MM.1S (cell line): ENCODE results near the gene TIE1.

Experiments used
- EZH2 ChIP-seq: fragments of 300-600 bp; sonication (generic); optimal IDR thresholded peaks from 2 replicates; pipeline ENCODE3; 2017; ENCODE audit warnings: low read depth, mild to moderate bottlenecking, antibody characterized with exemption, low read length, mixed read lengths
- EZH2phosphoT487 ChIP-seq: fragments of 300-600 bp; sonication (generic); IDR thresholded peaks from 2 replicates; pipeline ENCODE4 v1.6.1; 2018; ENCODE audit warnings: antibody characterized with exemption, low read length
- TF ChIP-seq, protein P1 (sequence below): fragments of 300-600 bp; sonication (generic); IDR thresholded peaks from 2 replicates; pipeline ENCODE4 v1.5.1; 2016; ENCODE audit warnings: antibody characterized with exemption, low read length, mixed read lengths

DNA sequence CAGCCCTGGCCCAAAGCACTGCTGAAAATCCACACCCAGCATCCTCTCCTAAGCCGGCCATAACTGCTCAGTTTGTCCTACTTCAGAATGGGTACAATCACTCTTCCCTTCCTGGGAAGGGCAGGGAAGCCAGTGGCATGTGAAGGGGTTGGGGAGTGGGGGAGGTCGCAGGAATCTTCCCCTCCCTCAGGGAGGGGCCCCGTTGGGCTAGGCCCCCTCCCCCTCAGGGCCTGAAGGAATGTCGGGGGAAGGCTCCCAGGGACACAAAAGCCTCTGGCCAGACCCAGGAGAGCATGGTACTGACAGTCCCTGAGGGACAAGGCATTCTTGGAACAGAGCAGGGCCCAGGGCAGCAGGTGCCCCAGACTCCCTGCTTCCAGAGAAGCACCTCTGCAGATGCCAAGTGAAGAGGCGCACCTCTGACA, 65.8 kb downstream of the TIE1 start:
- TF ChIP-seq, protein P1, sequence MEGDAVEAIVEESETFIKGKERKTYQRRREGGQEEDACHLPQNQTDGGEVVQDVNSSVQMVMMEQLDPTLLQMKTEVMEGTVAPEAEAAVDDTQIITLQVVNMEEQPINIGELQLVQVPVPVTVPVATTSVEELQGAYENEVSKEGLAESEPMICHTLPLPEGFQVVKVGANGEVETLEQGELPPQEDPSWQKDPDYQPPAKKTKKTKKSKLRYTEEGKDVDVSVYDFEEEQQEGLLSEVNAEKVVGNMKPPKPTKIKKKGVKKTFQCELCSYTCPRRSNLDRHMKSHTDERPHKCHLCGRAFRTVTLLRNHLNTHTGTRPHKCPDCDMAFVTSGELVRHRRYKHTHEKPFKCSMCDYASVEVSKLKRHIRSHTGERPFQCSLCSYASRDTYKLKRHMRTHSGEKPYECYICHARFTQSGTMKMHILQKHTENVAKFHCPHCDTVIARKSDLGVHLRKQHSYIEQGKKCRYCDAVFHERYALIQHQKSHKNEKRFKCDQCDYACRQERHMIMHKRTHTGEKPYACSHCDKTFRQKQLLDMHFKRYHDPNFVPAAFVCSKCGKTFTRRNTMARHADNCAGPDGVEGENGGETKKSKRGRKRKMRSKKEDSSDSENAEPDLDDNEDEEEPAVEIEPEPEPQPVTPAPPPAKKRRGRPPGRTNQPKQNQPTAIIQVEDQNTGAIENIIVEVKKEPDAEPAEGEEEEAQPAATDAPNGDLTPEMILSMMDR, result no peak
- no peak for TF ChIP-seq EZH2
- no peak for TF ChIP-seq EZH2phosphoT487
